Measurements from ENCODE around the gene UBE2V1.

UBE2V1 gene

DNA sequence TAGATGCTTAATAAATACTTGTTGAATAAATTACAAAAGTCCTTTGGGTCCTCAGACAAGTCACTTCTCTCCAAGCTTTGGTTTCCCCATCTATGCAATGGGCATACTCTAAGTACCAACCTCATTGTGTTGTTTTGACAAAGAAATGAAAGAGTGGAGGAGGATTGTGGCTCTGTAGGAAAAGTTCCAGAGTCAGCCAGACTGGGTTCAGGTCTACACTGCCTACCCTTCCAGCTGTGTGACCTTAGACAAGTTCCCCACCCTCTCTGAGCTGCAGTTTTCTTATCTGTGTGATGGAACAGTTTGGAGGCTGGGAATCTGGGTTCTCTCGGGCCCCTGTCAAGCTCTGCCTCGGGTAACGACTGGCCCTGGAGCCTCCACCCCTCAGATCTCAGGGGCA, 76.2 kb downstream of the UBE2V1 start:
- H3K4me3 ChIP-seq (replicated peaks; ENCODE audit: low read depth, low read length), result no peak overlapping the region
- TF ChIP-seq, protein P1, sequence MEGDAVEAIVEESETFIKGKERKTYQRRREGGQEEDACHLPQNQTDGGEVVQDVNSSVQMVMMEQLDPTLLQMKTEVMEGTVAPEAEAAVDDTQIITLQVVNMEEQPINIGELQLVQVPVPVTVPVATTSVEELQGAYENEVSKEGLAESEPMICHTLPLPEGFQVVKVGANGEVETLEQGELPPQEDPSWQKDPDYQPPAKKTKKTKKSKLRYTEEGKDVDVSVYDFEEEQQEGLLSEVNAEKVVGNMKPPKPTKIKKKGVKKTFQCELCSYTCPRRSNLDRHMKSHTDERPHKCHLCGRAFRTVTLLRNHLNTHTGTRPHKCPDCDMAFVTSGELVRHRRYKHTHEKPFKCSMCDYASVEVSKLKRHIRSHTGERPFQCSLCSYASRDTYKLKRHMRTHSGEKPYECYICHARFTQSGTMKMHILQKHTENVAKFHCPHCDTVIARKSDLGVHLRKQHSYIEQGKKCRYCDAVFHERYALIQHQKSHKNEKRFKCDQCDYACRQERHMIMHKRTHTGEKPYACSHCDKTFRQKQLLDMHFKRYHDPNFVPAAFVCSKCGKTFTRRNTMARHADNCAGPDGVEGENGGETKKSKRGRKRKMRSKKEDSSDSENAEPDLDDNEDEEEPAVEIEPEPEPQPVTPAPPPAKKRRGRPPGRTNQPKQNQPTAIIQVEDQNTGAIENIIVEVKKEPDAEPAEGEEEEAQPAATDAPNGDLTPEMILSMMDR (IDR thresholded peaks at IDR 0.05; ENCODE audit: low read length, missing control alignments), result no peak
- no peak for DNase-seq (ENCODE audit: low read depth)

DNA sequence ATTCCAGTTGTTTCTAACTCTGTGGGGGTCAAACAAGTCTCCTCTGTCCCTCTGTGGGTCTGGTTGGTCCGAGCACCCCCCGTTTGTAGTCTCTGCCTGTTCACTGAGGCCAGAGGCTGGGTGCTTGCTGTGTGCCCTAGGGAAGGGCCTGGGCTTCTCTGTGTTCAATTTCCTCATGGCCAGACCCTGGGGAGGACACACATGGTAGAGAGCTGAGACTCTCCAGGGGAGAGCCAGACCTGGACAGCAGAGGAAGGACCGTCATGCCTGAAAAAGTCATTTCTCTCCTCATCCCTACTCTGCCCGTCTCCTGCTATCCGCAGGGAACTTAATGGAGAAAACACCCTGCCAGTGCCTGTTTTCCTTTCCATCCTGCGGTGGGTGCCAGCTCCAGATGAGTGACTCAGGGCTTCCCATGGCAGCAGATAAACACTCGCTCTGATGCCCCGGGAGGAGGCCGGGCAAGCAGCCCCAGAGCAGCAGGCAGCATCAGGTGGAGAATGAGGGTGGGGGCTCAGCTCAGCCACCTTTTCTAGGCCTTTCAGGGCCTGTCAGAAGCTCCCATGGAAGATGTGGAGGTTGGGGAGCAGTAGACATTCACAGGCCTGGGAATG, 78.3 kb downstream of the UBE2V1 start:
- TF ChIP-seq, protein P1 (IDR thresholded peaks at IDR 0.05; ENCODE audit: low read length, missing control alignments), result no peak
- peak; percentile 58 for DNase-seq (ENCODE audit: low read depth)
- no peak overlapping the region for H3K4me3 ChIP-seq (replicated peaks; ENCODE audit: low read depth, low read length)

DNA sequence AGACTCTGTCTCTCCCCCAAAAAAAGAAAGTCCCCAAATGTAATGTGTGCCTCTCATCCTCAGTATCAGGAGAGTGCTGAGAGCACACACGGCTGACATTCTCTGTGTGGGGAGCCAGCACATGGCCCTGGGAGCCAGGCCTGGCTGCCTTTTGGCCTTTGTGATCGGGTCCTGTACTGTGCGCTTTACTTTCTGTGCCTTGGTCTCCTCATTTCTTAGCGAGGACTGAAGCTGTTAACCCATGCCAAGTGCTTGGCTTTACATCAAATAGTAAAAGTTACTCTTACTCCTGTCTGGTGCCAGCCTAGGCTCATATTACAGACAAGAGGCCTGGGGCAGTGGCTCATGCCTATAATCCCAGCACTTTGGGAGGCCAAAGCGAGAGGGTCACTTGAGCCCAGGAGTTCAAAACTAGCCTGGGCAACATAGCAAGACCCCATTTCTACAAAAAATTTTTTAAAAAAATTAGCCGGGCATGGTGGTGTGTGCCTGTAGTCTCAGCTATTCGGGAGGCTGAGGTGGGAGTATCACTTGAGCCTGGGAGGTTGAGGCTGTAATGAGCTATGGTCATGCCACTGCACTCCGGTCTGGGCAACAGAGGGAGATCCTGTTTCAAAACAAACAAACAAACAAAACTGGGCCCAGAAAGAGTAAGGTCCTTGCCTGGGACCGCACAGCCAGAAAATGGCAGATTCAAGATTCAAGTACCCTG, 79.8 kb downstream of the UBE2V1 start:
- no peak for DNase-seq (ENCODE audit: low read depth)
- no peak overlapping the region for H3K4me3 ChIP-seq (replicated peaks; ENCODE audit: low read depth, low read length)
- TF ChIP-seq, protein P1 (IDR thresholded peaks at IDR 0.05; ENCODE audit: low read length, missing control alignments), result no peak

Measured in fibroblast of pulmonary artery (primary cell).